Measurements from ENCODE around the gene RNF123. TPM values are rescaled to one million over a fixed set of nuclear protein-coding genes. Genes with fewer than 3 reads are reported as not detected.

Gene RNF123
- polyA plus RNA-seq, 4 donors, result 32.1 to 45.3 (median 39.0) TPM

- DNase-seq (ENCODE audit: low read depth in 4 of 4, low spot score in 2 of 4), result no peak
Observed at GRCh38 chr3:49717211-49717958, 28.0 kb downstream of the RNF123 start.

DNA sequence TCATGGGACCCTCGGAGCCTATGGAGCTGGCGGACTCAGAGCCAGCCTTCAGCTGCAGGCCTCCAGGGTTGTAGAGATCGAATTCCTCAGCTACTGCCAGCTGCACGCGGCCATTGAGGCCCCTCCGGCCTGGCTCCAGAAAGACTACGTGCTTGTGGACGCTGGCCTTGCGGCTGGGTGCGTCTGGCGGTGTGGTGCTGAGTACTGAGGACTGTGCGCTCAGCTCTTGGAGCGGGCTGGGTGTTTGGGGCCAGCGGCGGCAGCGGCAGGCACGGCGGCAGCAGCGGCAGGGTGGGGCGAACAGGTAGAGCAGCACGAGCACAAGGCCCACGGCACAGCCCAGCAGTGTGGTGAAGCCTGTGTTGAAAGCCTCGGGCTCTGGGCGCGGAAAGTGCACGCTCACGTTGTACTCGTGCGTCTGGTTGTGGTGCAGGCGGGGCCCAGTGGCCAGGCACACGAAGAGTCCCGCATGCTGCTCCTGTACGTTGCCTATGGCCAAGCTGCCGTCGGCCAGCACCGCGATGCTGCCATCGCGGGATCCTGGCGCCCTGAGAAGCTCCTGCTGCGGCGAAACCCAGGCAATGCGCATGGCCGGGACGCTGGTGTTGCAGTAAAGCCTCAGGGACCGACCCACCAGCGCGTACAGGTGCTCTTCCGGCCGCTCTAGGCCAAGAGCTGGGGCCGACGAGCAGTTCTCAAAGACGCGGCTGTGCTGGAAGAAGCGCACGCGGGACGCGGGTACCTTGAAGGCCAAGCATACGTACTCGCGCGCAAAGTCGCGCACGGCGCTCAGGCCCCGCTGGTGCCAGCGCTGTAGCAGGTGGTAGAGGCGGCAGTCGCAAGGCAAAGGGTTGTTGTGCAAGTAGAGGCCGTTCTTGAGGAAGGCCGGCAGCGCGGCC is 28.9 kb downstream of the RNF123 start:
- no peak for DNase-seq (ENCODE audit: low read depth in 4 of 4, low spot score in 2 of 4)

DNA sequence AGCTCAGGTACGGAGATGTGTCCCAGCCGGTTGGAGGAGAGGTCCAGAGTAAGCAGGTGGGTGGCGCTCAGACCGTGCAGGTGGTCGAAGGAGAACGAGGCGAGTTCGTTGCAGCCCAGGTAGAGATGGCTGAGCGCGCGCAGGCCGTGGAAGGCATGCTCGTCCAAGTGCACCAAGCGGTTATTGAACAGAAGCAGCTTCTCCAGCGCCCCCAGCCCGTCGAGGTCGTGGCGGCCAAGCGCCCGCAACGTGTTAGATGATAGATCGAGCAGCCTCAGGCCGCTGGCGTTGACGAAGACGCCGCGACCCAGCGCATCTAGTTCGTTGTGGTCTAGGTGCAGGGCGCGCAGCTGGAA is 29.5 kb downstream of the RNF123 start:
- no peak for DNase-seq (ENCODE audit: low read depth in 4 of 4, low spot score in 2 of 4)

DNA sequence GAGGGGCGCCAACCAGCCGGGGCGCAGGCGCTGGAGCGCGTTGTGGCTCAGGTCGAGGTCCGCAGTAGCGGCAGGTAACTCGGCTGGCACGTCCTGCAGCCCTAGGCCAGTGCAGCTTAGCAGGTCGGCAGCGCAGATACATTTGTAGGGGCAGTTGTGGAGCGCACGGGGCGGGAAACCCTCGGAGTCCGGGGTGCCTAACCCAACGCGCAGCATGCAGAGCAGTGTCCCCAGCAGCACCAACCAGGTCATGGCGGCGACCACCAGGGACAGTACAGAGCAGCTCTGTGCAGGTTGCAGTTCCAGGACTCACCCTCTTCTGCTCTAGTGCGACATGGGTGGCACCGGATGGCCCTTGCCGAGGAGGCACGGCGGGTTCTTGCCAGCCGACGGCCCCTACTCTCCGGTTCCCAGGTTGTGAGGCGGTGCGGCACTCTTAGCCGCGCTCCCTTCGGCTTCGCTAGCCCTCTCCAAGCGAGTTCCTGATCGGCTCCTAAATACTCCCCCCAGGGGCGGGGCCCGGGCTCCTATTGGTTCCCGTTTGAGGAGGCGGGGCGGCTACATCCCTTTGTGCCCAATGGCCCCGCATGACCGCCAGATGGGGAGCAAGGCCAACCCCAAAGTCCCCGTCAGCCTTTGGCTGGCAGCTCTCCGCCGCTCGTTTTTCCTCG is 30.0 kb downstream of the RNF123 start, which contains the start of gene AMIGO3:
TSS of gene AMIGO3 (minus strand) at position 471 of the 671 bp plus-strand sequence. CDS start at position 252, 219 bp downstream.
- peak; percentile 74 to 86 (median 82) for DNase-seq (ENCODE audit: low read depth in 4 of 4, low spot score in 2 of 4)

DNA sequence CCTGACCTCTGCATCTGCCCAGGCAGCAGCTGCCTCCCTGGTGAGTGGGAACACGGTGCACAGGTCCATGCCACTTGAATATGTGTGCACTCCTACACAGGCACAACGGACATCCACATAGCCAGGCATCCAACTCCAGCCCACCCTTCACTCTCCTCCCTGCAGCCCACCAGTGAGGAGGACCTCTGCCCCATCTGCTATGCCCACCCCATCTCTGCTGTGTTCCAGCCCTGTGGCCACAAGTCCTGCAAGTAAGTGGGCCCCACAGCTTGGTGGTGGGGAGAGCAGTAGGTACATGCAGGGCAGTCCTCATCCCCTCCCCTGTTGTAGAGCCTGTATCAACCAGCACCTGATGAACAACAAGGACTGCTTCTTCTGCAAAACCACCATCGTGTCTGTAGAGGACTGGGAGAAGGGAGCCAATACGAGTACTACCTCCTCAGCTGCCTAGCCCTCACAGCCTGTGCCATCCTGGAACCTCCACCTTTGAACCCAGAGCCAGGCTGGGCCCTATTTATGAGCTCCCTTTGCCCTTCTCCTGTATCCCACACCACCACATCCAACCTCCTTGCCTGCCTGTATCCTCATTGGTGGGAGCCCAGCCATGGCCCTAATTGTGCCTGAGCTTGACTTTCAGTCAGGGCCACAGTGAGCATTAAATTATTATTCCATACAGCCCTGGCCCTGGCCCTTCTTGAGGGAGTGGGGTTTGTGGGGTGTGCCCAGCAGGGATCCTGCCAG is 31.7 kb downstream of the RNF123 start:
- no peak for DNase-seq (ENCODE audit: low read depth in 4 of 4, low spot score in 2 of 4)

DNA sequence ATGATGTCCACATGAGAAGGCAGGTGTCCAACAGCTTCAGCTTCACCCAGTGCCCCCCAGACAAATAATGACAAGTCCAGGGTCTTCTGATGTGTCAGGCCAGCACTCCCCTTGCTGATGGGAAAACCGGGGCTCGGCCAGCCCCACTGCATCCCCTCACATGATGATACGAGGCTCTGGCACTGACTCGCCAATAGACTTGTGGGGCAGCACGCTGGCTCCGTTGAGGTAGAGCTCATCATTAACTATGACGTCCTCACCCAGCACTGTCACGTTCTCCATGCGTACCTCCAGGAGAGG is 32.2 kb downstream of the RNF123 start:
- DNase-seq (ENCODE audit: low read depth in 4 of 4, low spot score in 2 of 4), result no peak

DNA sequence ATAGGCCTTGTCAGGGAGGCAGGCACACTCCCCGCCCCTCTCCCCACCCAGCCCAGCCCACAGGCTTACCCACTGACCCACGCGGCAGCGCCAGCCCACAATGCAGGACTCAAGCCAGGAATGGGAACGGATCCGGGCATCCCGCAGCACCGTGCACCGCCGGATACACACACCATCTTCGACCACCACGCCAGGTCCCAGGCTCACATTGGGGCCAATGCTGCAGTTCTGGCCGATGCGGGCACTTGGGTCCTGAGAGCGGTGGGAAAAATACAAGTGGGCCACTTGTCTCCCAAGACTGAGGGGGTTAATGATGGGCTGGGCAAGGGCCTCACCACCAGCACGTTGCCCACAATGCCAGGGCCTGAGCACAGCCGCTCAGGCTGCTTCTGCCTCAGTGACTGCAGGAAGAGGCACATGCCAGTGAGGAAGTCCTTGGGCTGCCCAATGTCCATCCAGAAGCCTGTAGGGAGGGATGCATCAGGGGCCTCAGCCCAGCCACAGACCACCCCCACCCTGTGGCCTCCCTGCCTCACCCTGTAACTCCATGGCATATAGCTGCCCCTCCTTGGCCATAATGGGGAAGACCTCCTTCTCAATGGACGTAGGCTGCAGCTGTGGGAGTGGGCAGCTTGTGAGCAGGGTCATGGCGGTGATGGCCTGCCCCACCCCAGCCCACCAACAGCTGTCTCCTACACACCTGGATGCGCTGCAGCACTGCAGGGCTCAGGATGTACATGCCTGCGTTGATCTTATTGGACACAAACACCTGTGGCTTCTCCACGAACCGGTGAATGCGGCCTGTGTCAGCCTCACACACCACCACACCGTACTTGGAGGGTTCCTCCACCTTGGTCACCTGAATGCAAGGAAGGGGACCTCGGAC is 32.8 kb downstream of the RNF123 start:
- no peak for DNase-seq (ENCODE audit: low read depth in 4 of 4, low spot score in 2 of 4)

- DNase-seq (ENCODE audit: low read depth in 4 of 4, low spot score in 2 of 4), result no peak
Observed at GRCh38 chr3:49722896-49723295, 33.5 kb downstream of the RNF123 start.

- DNase-seq (ENCODE audit: low read depth in 4 of 4, low spot score in 2 of 4), result no peak
Observed at GRCh38 chr3:49723296-49723627, 33.9 kb downstream of the RNF123 start.

- DNase-seq (ENCODE audit: low read depth in 4 of 4, low spot score in 2 of 4), result peak; percentile 81 to 95 (median 89)
Observed at GRCh38 chr3:49723628-49724551, 34.5 kb downstream of the RNF123 start, which contains the start of gene GMPPB. TSS of gene GMPPB (minus strand) at chr3:49723951. CDS start at chr3:49723726, 225 bp downstream.

GRCh38 chr3:49724586-49724985 is 35.2 kb downstream of the RNF123 start:
- DNase-seq (ENCODE audit: low read depth in 4 of 4, low spot score in 2 of 4), result no peak

- DNase-seq (ENCODE audit: low read depth in 4 of 4, low spot score in 2 of 4), result no peak
Observed at GRCh38 chr3:49725906-49726681, 36.7 kb downstream of the RNF123 start.

GRCh38 chr3:49727154-49727923 is 38.0 kb downstream of the RNF123 start:
- no peak for DNase-seq (ENCODE audit: low read depth in 4 of 4, low spot score in 2 of 4)

DNA sequence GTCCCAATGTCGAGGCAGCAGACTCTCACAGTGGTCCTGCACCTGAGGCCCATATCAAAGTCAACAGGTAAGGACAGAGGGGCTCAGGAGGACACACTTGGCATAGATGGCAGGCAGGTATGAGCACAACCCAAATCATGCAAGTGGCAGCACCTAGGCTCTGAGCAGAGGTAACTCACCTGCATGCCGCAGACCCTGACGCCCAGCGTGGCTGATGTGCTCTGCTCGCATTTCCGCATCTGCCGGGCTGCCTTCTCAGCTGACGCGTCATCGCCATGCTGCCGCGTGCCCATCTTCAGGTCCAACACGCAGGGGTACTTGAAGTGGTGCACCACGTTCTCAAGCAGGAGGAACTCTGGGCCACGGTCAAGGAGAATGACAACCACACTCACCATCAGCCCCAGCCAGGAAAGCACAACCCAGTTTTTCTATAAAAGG is 38.6 kb downstream of the RNF123 start:
- DNase-seq (ENCODE audit: low read depth in 4 of 4, low spot score in 2 of 4), result no peak

GRCh38 chr3:49729966-49730609 is 40.7 kb downstream of the RNF123 start:
- no peak for DNase-seq (ENCODE audit: low read depth in 4 of 4, low spot score in 2 of 4)

GRCh38 chr3:49732597-49732996 is 43.2 kb downstream of the RNF123 start:
- no peak for DNase-seq (ENCODE audit: low read depth in 4 of 4, low spot score in 2 of 4)

- no peak for DNase-seq (ENCODE audit: low read depth in 4 of 4, low spot score in 2 of 4)
Observed at GRCh38 chr3:49733551-49733950, 44.2 kb downstream of the RNF123 start.

All from left renal cortex interstitium (tissue), 4 donors.